ENCODE data around the gene OR51B6. TPM values are rescaled to one million over a fixed set of nuclear protein-coding genes. Genes with fewer than 3 reads are reported as not detected.
"Not testable (repeated sequence)": the region's sequence is repeated elsewhere in the genome, so short reads cannot be mapped to it uniquely, and the experiment has no call there.

Gene OR51B6
- total RNA-seq, 4 donors from 2014 or later: not detected

GRCh38 chr11:5345831-5346230 is 5.5 kb upstream of the OR51B6 start:
- Histone ChIP-seq H3K27me3 (no peaks in the 10 kb centered on the region), H3K36me3 (no peaks in the 10 kb centered on the region), H3K4me1 (no peaks in the 10 kb centered on the region), H3K4me3 (no peak overlapping the region), H3K27ac (no peak overlapping the region), H3K9me3 (no peaks in the 10 kb centered on the region)
- ATAC-seq (no peak), DNase-seq (no peak)
- intact Hi-C loops (cut with DNase I; ENCODE audit: low total_unique reads) (no loop called here), in situ Hi-C loops (cut with MboI; ENCODE audit: low sequenced_read_pairs in 4 of 4) (no loop called here)
- no peak for TF ChIP-seq CTCF (IDR thresholded peaks at IDR 0.05 in 4 of 5, conservative IDR thresholded peaks at IDR 0.05 in 1 of 5)
- no peak for TF ChIP-seq POLR2A (IDR thresholded peaks at IDR 0.05)

- DNase-seq: no peak
- no peaks in the 10 kb centered on the region for H3K9me3 ChIP-seq
- no peak overlapping the region for H3K27ac ChIP-seq
- no peaks in the 10 kb centered on the region for H3K27me3 ChIP-seq
- no peak overlapping the region for H3K4me3 ChIP-seq
- intact Hi-C loops (cut with DNase I; ENCODE audit: low total_unique reads) (no loop called here), in situ Hi-C loops (cut with MboI; ENCODE audit: low sequenced_read_pairs in 4 of 4) (no loop called here)
- ATAC-seq: no peak
- no peaks in the 10 kb centered on the region for H3K36me3 ChIP-seq
- TF ChIP-seq CTCF (IDR thresholded peaks at IDR 0.05 in 4 of 5, conservative IDR thresholded peaks at IDR 0.05 in 1 of 5) (no peak), POLR2A (IDR thresholded peaks at IDR 0.05) (no peak)
- no peaks in the 10 kb centered on the region for H3K4me1 ChIP-seq
Measured at GRCh38 chr11:5348551-5349194, 2.6 kb upstream of the OR51B6 start.

GRCh38 chr11:5349550-5349949 is 1.8 kb upstream of the OR51B6 start:
- DNase-seq (no peak), ATAC-seq (no peak)
- Histone ChIP-seq H3K27me3 (no peaks in the 10 kb centered on the region), H3K9me3 (no peaks in the 10 kb centered on the region), H3K4me3 (no peak overlapping the region), H3K36me3 (no peaks in the 10 kb centered on the region), H3K27ac (no peak overlapping the region), H3K4me1 (no peaks in the 10 kb centered on the region)
- TF ChIP-seq CTCF (IDR thresholded peaks at IDR 0.05 in 4 of 5, conservative IDR thresholded peaks at IDR 0.05 in 1 of 5) (no peak), POLR2A (IDR thresholded peaks at IDR 0.05) (no peak)
- in situ Hi-C loops (cut with MboI; ENCODE audit: low sequenced_read_pairs in 4 of 4) (no loop called here), intact Hi-C loops (cut with DNase I; ENCODE audit: low total_unique reads) (no loop called here)

GRCh38 chr11:5356031-5356430 is 4.7 kb downstream of the OR51B6 start:
- H3K27me3 ChIP-seq; intact Hi-C loops (cut with DNase I; ENCODE audit: low total_unique reads); H3K4me1 ChIP-seq; H3K9me3 ChIP-seq; in situ Hi-C loops (cut with MboI; ENCODE audit: low sequenced_read_pairs in 4 of 4); DNase-seq; H3K36me3 ChIP-seq; ATAC-seq; H3K27ac ChIP-seq; H3K4me3 ChIP-seq: not testable (repeated sequence)

- in situ Hi-C loops (cut with MboI; ENCODE audit: low sequenced_read_pairs in 4 of 4): no loop called here
Measured at GRCh38 chr11:5362017-5362625, 10.8 kb downstream of the OR51B6 start.

More at GRCh38 chr11:5362017-5362625, 10.8 kb downstream of the OR51B6 start:
- Histone ChIP-seq H3K27ac (no peak overlapping the region), H3K4me3 (no peak overlapping the region), H3K36me3 (no peaks in the 10 kb centered on the region), H3K27me3 (no peaks in the 10 kb centered on the region), H3K9me3 (no peaks in the 10 kb centered on the region), H3K4me1 (no peaks in the 10 kb centered on the region)
- TF ChIP-seq CTCF (IDR thresholded peaks at IDR 0.05 in 4 of 5, conservative IDR thresholded peaks at IDR 0.05 in 1 of 5) (no peak), POLR2A (IDR thresholded peaks at IDR 0.05) (no peak)
- DNase-seq (no peak), ATAC-seq (no peak)
- intact Hi-C loops (cut with DNase I; ENCODE audit: low total_unique reads): no loop called here

Data from gastrocnemius medialis (tissue), 4 donors.